ENCODE results near the gene SNTG2.

SNTG2 gene

GRCh38 chr2:1037066-1037465 is 86.4 kb downstream of the SNTG2 start:
- Mint-ChIP-seq H3K9me3 (no peaks in the 10 kb centered on the region), H3K4me3 (no peak overlapping the region), H3K27me3 (no peaks in the 10 kb centered on the region), H3K36me3 (ENCODE audit: insufficient read depth) (no peaks in the 10 kb centered on the region), H3K27ac (no peak overlapping the region), H3K4me1 (ENCODE audit: low read depth in 2 of 2) (peaks cover 0 to 2% of the 10 kb centered on the region in 2 donors)
- no peak for ATAC-seq (replicated peaks)
- no peak for DNase-seq

- no peaks in the 10 kb centered on the region for H3K9me3 Mint-ChIP-seq
- DNase-seq (no peak), ATAC-seq (replicated peaks) (no peak)
- H3K27ac Mint-ChIP-seq = no peak overlapping the region
- no peak overlapping the region for H3K4me3 Mint-ChIP-seq
- no peaks in the 10 kb centered on the region for H3K36me3 Mint-ChIP-seq (ENCODE audit: insufficient read depth)
- H3K27me3 Mint-ChIP-seq = no peaks in the 10 kb centered on the region
- H3K4me1 Mint-ChIP-seq (ENCODE audit: low read depth in 2 of 2) = no peaks in the 10 kb centered on the region
Measured at GRCh38 chr2:1039549-1039948, 88.9 kb downstream of the SNTG2 start.

GRCh38 chr2:1041012-1041805 is 90.6 kb downstream of the SNTG2 start:
- DNase-seq (no peak), ATAC-seq (replicated peaks) (no peak)
- Mint-ChIP-seq H3K36me3 (ENCODE audit: insufficient read depth) (no peaks in the 10 kb centered on the region), H3K27ac (no peak overlapping the region), H3K27me3 (peaks cover 0 to 4% of the 10 kb centered on the region in 2 donors), H3K9me3 (no peaks in the 10 kb centered on the region), H3K4me3 (no peak overlapping the region), H3K4me1 (ENCODE audit: low read depth in 2 of 2) (no peaks in the 10 kb centered on the region)

- H3K4me1 Mint-ChIP-seq (ENCODE audit: low read depth in 2 of 2) = no peaks in the 10 kb centered on the region
- no peaks in the 10 kb centered on the region for H3K36me3 Mint-ChIP-seq (ENCODE audit: insufficient read depth)
- no peak overlapping the region for H3K27ac Mint-ChIP-seq
- peaks cover 12 to 27% of the 10 kb centered on the region in 2 donors for H3K27me3 Mint-ChIP-seq
- DNase-seq (no peak), ATAC-seq (replicated peaks) (no peak)
- no peaks in the 10 kb centered on the region for H3K9me3 Mint-ChIP-seq
- H3K4me3 Mint-ChIP-seq = no peak overlapping the region
Measured at GRCh38 chr2:1045109-1045508, 94.5 kb downstream of the SNTG2 start.

GRCh38 chr2:1046067-1046466 is 95.4 kb downstream of the SNTG2 start:
- H3K27ac Mint-ChIP-seq = no peak overlapping the region
- peaks cover 0 to under 1% of the 10 kb centered on the region in 2 donors for H3K9me3 Mint-ChIP-seq
- no peak overlapping the region for H3K4me3 Mint-ChIP-seq

GRCh38 chr2:1047485-1047884 is 96.8 kb downstream of the SNTG2 start:
- DNase-seq (no peak), ATAC-seq (replicated peaks) (no peak)
- peaks cover 13 to 33% of the 10 kb centered on the region in 2 donors for H3K27me3 Mint-ChIP-seq
- H3K36me3 Mint-ChIP-seq (ENCODE audit: insufficient read depth) = no peaks in the 10 kb centered on the region
- H3K4me1 Mint-ChIP-seq (ENCODE audit: low read depth in 2 of 2) = no peaks in the 10 kb centered on the region
- H3K4me3 Mint-ChIP-seq = no peak overlapping the region
- no peak overlapping the region for H3K27ac Mint-ChIP-seq
- peaks cover 0 to 1% of the 10 kb centered on the region in 2 donors for H3K9me3 Mint-ChIP-seq

More at GRCh38 chr2:1046067-1046466, 95.4 kb downstream of the SNTG2 start:
- DNase-seq (no peak), ATAC-seq (replicated peaks) (no peak)
- no peaks in the 10 kb centered on the region for H3K36me3 Mint-ChIP-seq (ENCODE audit: insufficient read depth)
- H3K4me1 Mint-ChIP-seq (ENCODE audit: low read depth in 2 of 2) = no peaks in the 10 kb centered on the region
- H3K27me3 Mint-ChIP-seq = peaks cover 13 to 27% of the 10 kb centered on the region in 2 donors

- no peak overlapping the region for H3K27ac Mint-ChIP-seq
- H3K4me3 Mint-ChIP-seq = no peak overlapping the region
- H3K9me3 Mint-ChIP-seq = peaks cover 0 to 1% of the 10 kb centered on the region in 2 donors
- H3K27me3 Mint-ChIP-seq = peaks cover 28 to 49% of the 10 kb centered on the region in 2 donors
- H3K4me1 Mint-ChIP-seq (ENCODE audit: low read depth in 2 of 2) = no peaks in the 10 kb centered on the region
- H3K36me3 Mint-ChIP-seq (ENCODE audit: insufficient read depth) = no peaks in the 10 kb centered on the region
- no peak for DNase-seq
- ATAC-seq (replicated peaks) = no peak
Measured at GRCh38 chr2:1049691-1050090, 99.0 kb downstream of the SNTG2 start.

- DNase-seq = no peak
- H3K36me3 Mint-ChIP-seq (ENCODE audit: insufficient read depth) = no peaks in the 10 kb centered on the region
- no peak for ATAC-seq (replicated peaks)
- peaks cover 0 to 1% of the 10 kb centered on the region in 2 donors for H3K9me3 Mint-ChIP-seq
- H3K4me1 Mint-ChIP-seq (ENCODE audit: low read depth in 2 of 2) = no peaks in the 10 kb centered on the region
- no peak overlapping the region for H3K4me3 Mint-ChIP-seq
- H3K27me3 Mint-ChIP-seq = peaks cover 32 to 54% of the 10 kb centered on the region in 2 donors
- no peak overlapping the region for H3K27ac Mint-ChIP-seq
Measured at GRCh38 chr2:1051075-1051474, 100.4 kb downstream of the SNTG2 start.

GRCh38 chr2:1052771-1053191 is 102.1 kb downstream of the SNTG2 start:
- Mint-ChIP-seq H3K4me1 (ENCODE audit: low read depth in 2 of 2) (no peaks in the 10 kb centered on the region), H3K36me3 (ENCODE audit: insufficient read depth) (no peaks in the 10 kb centered on the region), H3K9me3 (peaks cover 0 to 1% of the 10 kb centered on the region in 2 donors), H3K27ac (no peak overlapping the region), H3K4me3 (no peak overlapping the region), H3K27me3 (peaks cover 32 to 41% of the 10 kb centered on the region in 2 donors)
- DNase-seq = no peak
- no peak for ATAC-seq (replicated peaks)

GRCh38 chr2:1053786-1054185 is 103.1 kb downstream of the SNTG2 start:
- H3K27me3 Mint-ChIP-seq = peaks cover 32 to 40% of the 10 kb centered on the region in 2 donors
- H3K27ac Mint-ChIP-seq = no peak overlapping the region
- no peaks in the 10 kb centered on the region for H3K36me3 Mint-ChIP-seq (ENCODE audit: insufficient read depth)
- DNase-seq = no peak
- ATAC-seq (replicated peaks) = no peak
- H3K9me3 Mint-ChIP-seq = peaks cover 0 to 1% of the 10 kb centered on the region in 2 donors
- H3K4me3 Mint-ChIP-seq = no peak overlapping the region
- H3K4me1 Mint-ChIP-seq (ENCODE audit: low read depth in 2 of 2) = no peaks in the 10 kb centered on the region

GRCh38 chr2:1054399-1054798 is 103.8 kb downstream of the SNTG2 start:
- H3K27ac Mint-ChIP-seq = no peak overlapping the region
- no peak overlapping the region for H3K4me3 Mint-ChIP-seq
- no peaks in the 10 kb centered on the region for H3K4me1 Mint-ChIP-seq (ENCODE audit: low read depth in 2 of 2)
- H3K36me3 Mint-ChIP-seq (ENCODE audit: insufficient read depth) = no peaks in the 10 kb centered on the region
- H3K9me3 Mint-ChIP-seq = peaks cover 0 to 1% of the 10 kb centered on the region in 2 donors
- H3K27me3 Mint-ChIP-seq = peaks cover 27 to 34% of the 10 kb centered on the region in 2 donors
- no peak for ATAC-seq (replicated peaks)
- DNase-seq = no peak

GRCh38 chr2:1055014-1055595 is 104.5 kb downstream of the SNTG2 start:
- Mint-ChIP-seq H3K27ac (no peak overlapping the region), H3K4me3 (no peak overlapping the region), H3K9me3 (peaks cover 0 to 1% of the 10 kb centered on the region in 2 donors), H3K36me3 (ENCODE audit: insufficient read depth) (no peaks in the 10 kb centered on the region), H3K27me3 (peaks cover 20 to 30% of the 10 kb centered on the region in 2 donors), H3K4me1 (ENCODE audit: low read depth in 2 of 2) (no peaks in the 10 kb centered on the region)
- DNase-seq (no peak), ATAC-seq (replicated peaks) (no peak)

- H3K4me1 Mint-ChIP-seq (ENCODE audit: low read depth in 2 of 2) = no peaks in the 10 kb centered on the region
- H3K36me3 Mint-ChIP-seq (ENCODE audit: insufficient read depth) = no peaks in the 10 kb centered on the region
- H3K27me3 Mint-ChIP-seq = peaks cover 14 to 24% of the 10 kb centered on the region in 2 donors
- no peaks in the 10 kb centered on the region for H3K9me3 Mint-ChIP-seq
- ATAC-seq (replicated peaks) = no peak
- DNase-seq = no peak
- no peak overlapping the region for H3K4me3 Mint-ChIP-seq
- no peak overlapping the region for H3K27ac Mint-ChIP-seq
Measured at GRCh38 chr2:1060372-1060771, 109.7 kb downstream of the SNTG2 start.

GRCh38 chr2:1060987-1061386 is 110.3 kb downstream of the SNTG2 start:
- no peak overlapping the region for H3K27ac Mint-ChIP-seq
- H3K36me3 Mint-ChIP-seq (ENCODE audit: insufficient read depth) = no peaks in the 10 kb centered on the region
- no peak for ATAC-seq (replicated peaks)
- DNase-seq = no peak
- peaks cover 14 to 24% of the 10 kb centered on the region in 2 donors for H3K27me3 Mint-ChIP-seq
- no peaks in the 10 kb centered on the region for H3K4me1 Mint-ChIP-seq (ENCODE audit: low read depth in 2 of 2)
- no peak overlapping the region for H3K4me3 Mint-ChIP-seq
- no peaks in the 10 kb centered on the region for H3K9me3 Mint-ChIP-seq
